ENCODE data around the gene SEPTIN14. TPM values are rescaled to one million over a fixed set of nuclear protein-coding genes. Genes with fewer than 3 reads are reported as not detected.
"Not testable (repeated sequence)": the region's sequence is repeated elsewhere in the genome, so short reads cannot be mapped to it uniquely, and the experiment has no call there.

The SEPTIN14 gene
- total RNA-seq = not detected
- polyA plus RNA-seq (2013, experiment 1 of 2) = not detected
- not detected for polyA plus RNA-seq (2013, experiment 2 of 2)
- long read RNA-seq, experiment 1 = 0 reads
- long read RNA-seq, experiment 2 = 0 reads
- long read RNA-seq, experiment 3 = 0 reads
- long read RNA-seq, experiment 4 = 0 reads

- H3K36me3 ChIP-seq (ENCODE audit: control insufficient read depth, insufficient read depth, low read length); H3K27me3 Mint-ChIP-seq (ENCODE audit: insufficient read depth); H3K9me3 ChIP-seq (ENCODE audit: control insufficient read depth, low read length); H3K27ac Mint-ChIP-seq; H3K4me1 Mint-ChIP-seq; H3K4me1 ChIP-seq (ENCODE audit: control insufficient read depth, insufficient read depth, low read length); H3K27ac ChIP-seq (ENCODE audit: low read depth, low read length); H3K4me3 Mint-ChIP-seq; H3K36me3 Mint-ChIP-seq (ENCODE audit: low read depth); DNase-seq; H3K4me3 ChIP-seq (ENCODE audit: low read length); H3K27me3 ChIP-seq (ENCODE audit: control insufficient read depth, insufficient read depth, low read length, poor library complexity, severe bottlenecking); H3K9ac ChIP-seq (ENCODE audit: extremely low read depth, low read length, poor library complexity, severe bottlenecking): not testable (repeated sequence)
- 65 to 80% methylated on average over 1 to 2 of the region's 2 CpGs for WGBS, 2 experiments (ENCODE audit: insufficient coverage in 1 of 2, insufficient read length in 1 of 2)
- H3K9me3 Mint-ChIP-seq = peaks cover 50% of the 10 kb centered on the region
These were observed at the start of gene SEPTIN14 for GRCh38 chr7:55862652-55863051. Gene SEPTIN14, minus strand, starts transcription at chr7:55862752. Its CDS starts 756 bp downstream, at chr7:55861996.

- WGBS, 2 experiments (ENCODE audit: insufficient coverage in 1 of 2, insufficient read length in 1 of 2) = 90 to 91% methylated on average over 5 to 8 of the region's 8 CpGs
- H3K4me1 ChIP-seq (ENCODE audit: control insufficient read depth, insufficient read depth, low read length) = no peaks in the 10 kb centered on the region
These were observed 41.6 kb upstream of the SEPTIN14 start for GRCh38 chr7:55903985-55904759.

GRCh38 chr7:55901059-55901458, 38.5 kb upstream of the SEPTIN14 start:
- WGBS, 2 experiments (ENCODE audit: insufficient coverage in 1 of 2, insufficient read length in 1 of 2) = 89 to 94% methylated on average over 1 of the region's 1 CpG
- DNase-seq; H3K4me3 ChIP-seq (ENCODE audit: low read length); H3K9ac ChIP-seq (ENCODE audit: extremely low read depth, low read length, poor library complexity, severe bottlenecking); H3K4me1 Mint-ChIP-seq; H3K27me3 ChIP-seq (ENCODE audit: control insufficient read depth, insufficient read depth, low read length, poor library complexity, severe bottlenecking); H3K27me3 Mint-ChIP-seq (ENCODE audit: insufficient read depth); H3K4me3 Mint-ChIP-seq; H3K27ac ChIP-seq (ENCODE audit: low read depth, low read length); H3K36me3 ChIP-seq (ENCODE audit: control insufficient read depth, insufficient read depth, low read length); H3K4me1 ChIP-seq (ENCODE audit: control insufficient read depth, insufficient read depth, low read length); H3K27ac Mint-ChIP-seq: not testable (repeated sequence)
- H3K36me3 Mint-ChIP-seq (ENCODE audit: low read depth) = peaks cover 38% of the 10 kb centered on the region
- H3K9me3 ChIP-seq (ENCODE audit: control insufficient read depth, low read length) = peaks cover 32% of the 10 kb centered on the region
- peaks cover 35% of the 10 kb centered on the region for H3K9me3 Mint-ChIP-seq

More at GRCh38 chr7:55903985-55904759, 41.6 kb upstream of the SEPTIN14 start:
- no peak for TF ChIP-seq CTCF (conservative IDR thresholded peaks at IDR 0.05)
- no peaks in the 10 kb centered on the region for H3K4me1 Mint-ChIP-seq
- DNase-seq = no peak
- H3K9me3 Mint-ChIP-seq = peaks cover 23% of the 10 kb centered on the region
- H3K4me3 Mint-ChIP-seq = no peak overlapping the region
- Histone ChIP-seq H3K27ac (ENCODE audit: low read depth, low read length) (no peak overlapping the region), H3K4me3 (ENCODE audit: low read length) (no peak overlapping the region), H3K27me3 (ENCODE audit: control insufficient read depth, insufficient read depth, low read length, poor library complexity, severe bottlenecking) (no peaks in the 10 kb centered on the region), H3K9me3 (ENCODE audit: control insufficient read depth, low read length) (peaks cover 35% of the 10 kb centered on the region), H3K36me3 (ENCODE audit: control insufficient read depth, insufficient read depth, low read length) (peaks cover 18% of the 10 kb centered on the region), H3K9ac (ENCODE audit: extremely low read depth, low read length, poor library complexity, severe bottlenecking) (no peak overlapping the region)
- peaks cover 49% of the 10 kb centered on the region for H3K36me3 Mint-ChIP-seq (ENCODE audit: low read depth)
- no peak overlapping the region for H3K27ac Mint-ChIP-seq
- no peaks in the 10 kb centered on the region for H3K27me3 Mint-ChIP-seq (ENCODE audit: insufficient read depth)

- Mint-ChIP-seq H3K9me3 (peaks cover 35% of the 10 kb centered on the region), H3K36me3 (ENCODE audit: low read depth) (peaks cover 40% of the 10 kb centered on the region), H3K4me3 (no peak overlapping the region), H3K27ac (no peak overlapping the region), H3K27me3 (ENCODE audit: insufficient read depth) (no peaks in the 10 kb centered on the region), H3K4me1 (no peaks in the 10 kb centered on the region)
- H3K9me3 ChIP-seq (ENCODE audit: control insufficient read depth, low read length) = peaks cover 32% of the 10 kb centered on the region
- H3K27me3 ChIP-seq (ENCODE audit: control insufficient read depth, insufficient read depth, low read length, poor library complexity, severe bottlenecking) = no peaks in the 10 kb centered on the region
- DNase-seq = no peak
- H3K27ac ChIP-seq (ENCODE audit: low read depth, low read length) = no peak overlapping the region
- no peak for TF ChIP-seq CTCF (conservative IDR thresholded peaks at IDR 0.05)
- no peak overlapping the region for H3K4me3 ChIP-seq (ENCODE audit: low read length)
- H3K9ac ChIP-seq (ENCODE audit: extremely low read depth, low read length, poor library complexity, severe bottlenecking) = no peak overlapping the region
- WGBS, 2 experiments (ENCODE audit: insufficient coverage in 1 of 2, insufficient read length in 1 of 2) = 95 to 100% methylated on average over 3 to 4 of the region's 4 CpGs
- no peaks in the 10 kb centered on the region for H3K4me1 ChIP-seq (ENCODE audit: control insufficient read depth, insufficient read depth, low read length)
- H3K36me3 ChIP-seq (ENCODE audit: control insufficient read depth, insufficient read depth, low read length) = peaks cover 8% of the 10 kb centered on the region
These were observed 35.7 kb upstream of the SEPTIN14 start for GRCh38 chr7:55898287-55898686.
